Caco-2 (cell line): ENCODE results near the gene EIF4E2. TPM values are rescaled to one million over a fixed set of nuclear protein-coding genes. Genes with fewer than 3 reads are reported as not detected.

Source experiments
- BruUV-seq: library from RNA; stranded (reverse); fragments of 400-500 nt; replicated peaks from 2 replicates; lab custom pipeline; 2021; lab: Mats Ljungman, UMichigan
- CTCF ChIA-PET: fragments of 300-600 bp; sonication (Branson Sonifier 250); formaldehyde crosslinking; loops from one replicate; lab custom pipeline; 2022; ENCODE audit warnings: antibody characterized with exemption; lab: Charles Lee
- POLR2A ChIA-PET: fragments of 300-600 bp; sonication (Branson Sonifier 250); formaldehyde crosslinking; loops from one replicate; lab custom pipeline; 2022; ENCODE audit warnings: antibody characterized with exemption; lab: Charles Lee
- DNase-seq, 2 experiments: peaks; one replicate each; pipeline versions ENCODE4 v3.0.0 to v3.0.0-alpha.2; 2020 to 2022
- H3K27me3 ChIP-seq: replicated peaks from 2 replicates; pipeline ENCODE4 v1.6.0; 2011; ENCODE audit warnings: low read length; ENCODE audit not compliant: control insufficient read depth, insufficient read depth
- H3K36me3 ChIP-seq: 2 replicates; pipeline ENCODE4 v1.5.1; 2011; ENCODE audit warnings: low read length; ENCODE audit not compliant: control insufficient read depth, insufficient read depth
- H3K4me1 ChIP-seq: fragments of 250-450 bp; sonication (Bioruptor Pico); 2 replicates; pipeline ENCODE4 v1.5.1; 2020; ENCODE audit warnings: mild to moderate bottlenecking
- H3K4me3 ChIP-seq: 2 replicates; pipeline ENCODE4 v1.5.1; 2011; ENCODE audit warnings: low read depth, mild to moderate bottlenecking, control low read depth, low read length
- H3K9me3 ChIP-seq: fragments of 250-450 bp; sonication (Bioruptor Pico); 2 replicates; pipeline ENCODE4 v1.5.1; 2020; ENCODE audit warnings: mild to moderate bottlenecking, moderate library complexity
- H3K27ac Mint-ChIP-seq: one replicate; pipeline ENCODE4 v1.8.0; 2022; ENCODE audit warnings: mixed read lengths; ENCODE audit not compliant: unreplicated experiment
- H3K27me3 Mint-ChIP-seq: one replicate; pipeline ENCODE4 v1.8.0; 2022; ENCODE audit warnings: mixed read lengths; ENCODE audit not compliant: insufficient read depth, unreplicated experiment
- H3K36me3 Mint-ChIP-seq: one replicate; pipeline ENCODE4 v1.8.0; 2022; ENCODE audit warnings: mild to moderate bottlenecking, mixed read lengths; ENCODE audit not compliant: insufficient read depth, unreplicated experiment
- H3K4me1 Mint-ChIP-seq: one replicate; pipeline ENCODE4 v1.8.0; 2022; ENCODE audit warnings: low read depth, mixed read lengths; ENCODE audit not compliant: unreplicated experiment
- H3K4me3 Mint-ChIP-seq: one replicate; pipeline ENCODE4 v1.8.0; 2022; ENCODE audit warnings: mild to moderate bottlenecking, moderate library complexity, mixed read lengths; ENCODE audit not compliant: unreplicated experiment
- H3K9me3 Mint-ChIP-seq: one replicate; pipeline ENCODE4 v1.8.0; 2022; ENCODE audit warnings: mixed read lengths; ENCODE audit not compliant: unreplicated experiment
- intact Hi-C: fragments of 100-400 bp; cut with micrococcal nuclease; formaldehyde crosslinking; loops from one replicate; pipeline ENCODE4 v1.10.0; 2022; ENCODE audit not compliant: unreplicated experiment
- total RNA-seq: library from RNA; stranded (reverse); gene quantifications from 2 replicates; pipeline ENCODE4 v1.2.3, GENCODE V29; 2022
- TF ChIP-seq, protein P1 (sequence below), 2 experiments: fragments of 200-600 bp in 1 of 2; IDR thresholded peaks; 1 replicate in 1 of 2; 2 replicates in 1 of 2; pipeline versions ENCODE4 v1.5.1 to v1.8.0; 2011 to 2022; ENCODE audit warnings: antibody characterized with exemption in 1 of 2, control low read depth in 1 of 2, inconsistent platforms in 1 of 2, low read depth in 1 of 2, low read length in 1 of 2, mild to moderate bottlenecking in 1 of 2, moderate library complexity in 1 of 2; ENCODE audit not compliant: insufficient read depth in 1 of 2, severe bottlenecking in 1 of 2, unreplicated experiment in 1 of 2

EIF4E2 gene
- total RNA-seq, 1 experiment from 2014 or later = 57.2 TPM

DNA sequence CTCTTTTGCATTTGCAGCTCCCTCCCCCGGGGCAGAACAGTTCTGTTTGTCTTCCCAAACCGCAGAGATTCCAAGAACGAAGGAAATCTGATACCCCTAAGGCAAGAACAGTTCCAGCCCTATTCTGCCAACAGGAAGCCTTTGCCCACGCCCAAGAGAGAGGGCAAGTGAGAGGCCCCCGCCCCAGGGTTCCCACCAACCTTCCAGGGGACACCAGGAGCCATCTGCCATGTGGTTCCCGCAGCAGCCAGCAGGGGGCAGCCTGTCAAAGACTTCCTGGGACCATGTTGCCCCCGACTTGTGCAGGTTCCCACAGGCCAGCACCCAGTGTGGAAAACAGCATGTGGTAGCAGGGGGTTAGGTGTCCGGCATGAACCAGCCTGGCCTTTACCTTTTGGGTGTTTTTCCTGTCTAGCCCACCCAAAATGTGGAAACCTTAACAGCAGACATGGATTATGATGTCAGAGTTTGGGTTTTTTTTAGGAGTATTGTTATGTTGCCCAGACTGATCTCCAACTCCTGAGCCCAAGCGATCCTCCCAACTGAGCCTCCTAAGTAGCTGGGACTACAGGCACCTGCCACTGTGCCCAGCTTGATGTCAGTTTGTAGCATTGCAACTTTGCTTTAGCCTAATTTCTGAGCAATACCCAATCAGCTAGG lies 61.2 kb downstream of the EIF4E2 start:
- Mint-ChIP-seq H3K27ac (no peak overlapping the region), H3K4me3 (no peak overlapping the region), H3K36me3 (no peaks in the 10 kb centered on the region), H3K9me3 (no peaks in the 10 kb centered on the region), H3K27me3 (no peaks in the 10 kb centered on the region), H3K4me1 (no peaks in the 10 kb centered on the region)
- TF ChIP-seq, protein P1, sequence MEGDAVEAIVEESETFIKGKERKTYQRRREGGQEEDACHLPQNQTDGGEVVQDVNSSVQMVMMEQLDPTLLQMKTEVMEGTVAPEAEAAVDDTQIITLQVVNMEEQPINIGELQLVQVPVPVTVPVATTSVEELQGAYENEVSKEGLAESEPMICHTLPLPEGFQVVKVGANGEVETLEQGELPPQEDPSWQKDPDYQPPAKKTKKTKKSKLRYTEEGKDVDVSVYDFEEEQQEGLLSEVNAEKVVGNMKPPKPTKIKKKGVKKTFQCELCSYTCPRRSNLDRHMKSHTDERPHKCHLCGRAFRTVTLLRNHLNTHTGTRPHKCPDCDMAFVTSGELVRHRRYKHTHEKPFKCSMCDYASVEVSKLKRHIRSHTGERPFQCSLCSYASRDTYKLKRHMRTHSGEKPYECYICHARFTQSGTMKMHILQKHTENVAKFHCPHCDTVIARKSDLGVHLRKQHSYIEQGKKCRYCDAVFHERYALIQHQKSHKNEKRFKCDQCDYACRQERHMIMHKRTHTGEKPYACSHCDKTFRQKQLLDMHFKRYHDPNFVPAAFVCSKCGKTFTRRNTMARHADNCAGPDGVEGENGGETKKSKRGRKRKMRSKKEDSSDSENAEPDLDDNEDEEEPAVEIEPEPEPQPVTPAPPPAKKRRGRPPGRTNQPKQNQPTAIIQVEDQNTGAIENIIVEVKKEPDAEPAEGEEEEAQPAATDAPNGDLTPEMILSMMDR (IDR thresholded peaks at IDR 0.05; ENCODE audit: insufficient read depth in 1 of 2, low read depth in 1 of 2, low read length in 1 of 2, severe bottlenecking in 1 of 2, unreplicated experiment in 1 of 2) = peak; percentile 66 to 75
- Histone ChIP-seq H3K27me3 (no peaks in the 10 kb centered on the region), H3K36me3 (no peaks in the 10 kb centered on the region), H3K9me3 (no peaks in the 10 kb centered on the region), H3K4me3 (no peak overlapping the region), H3K4me1 (no peaks in the 10 kb centered on the region)
- intact Hi-C loops = no loop called here
- peak; percentile 53 to 58 for DNase-seq
- ChIA-PET POLR2A (no interaction called here), CTCF (no interaction called here)
- BruUV-seq = no TSS peak

DNA sequence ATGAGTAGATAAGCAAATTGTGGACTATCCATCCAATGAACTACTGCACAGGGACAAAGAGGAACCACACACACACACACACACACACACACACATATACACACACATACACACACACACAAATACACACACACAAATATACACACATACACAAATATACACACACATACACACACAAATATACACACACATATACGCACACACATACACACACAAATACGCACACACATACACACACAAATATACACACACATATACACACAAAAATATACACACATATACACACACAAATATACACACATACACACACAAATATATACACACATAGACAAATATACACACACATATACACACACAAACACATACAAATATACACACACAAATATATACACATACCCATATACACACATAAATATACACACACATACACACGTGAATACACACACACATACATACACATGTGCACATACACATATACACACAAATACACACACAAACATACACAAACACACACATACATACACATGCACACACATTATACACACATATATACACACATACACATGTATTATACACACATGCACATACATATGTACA lies 63.1 kb downstream of the EIF4E2 start:
- Mint-ChIP-seq H3K27ac (no peak overlapping the region), H3K9me3 (no peaks in the 10 kb centered on the region), H3K4me3 (no peak overlapping the region), H3K4me1 (no peaks in the 10 kb centered on the region), H3K36me3 (no peaks in the 10 kb centered on the region), H3K27me3 (no peaks in the 10 kb centered on the region)
- no peaks in the 10 kb centered on the region for H3K4me1 ChIP-seq
- intact Hi-C loops = no loop called here
- H3K4me3 ChIP-seq = no peak overlapping the region
- ChIA-PET POLR2A (no interaction called here), CTCF (no interaction called here)
- no peaks in the 10 kb centered on the region for H3K36me3 ChIP-seq
- TF ChIP-seq, protein P1 (IDR thresholded peaks at IDR 0.05; ENCODE audit: insufficient read depth in 1 of 2, low read depth in 1 of 2, low read length in 1 of 2, severe bottlenecking in 1 of 2, unreplicated experiment in 1 of 2) = no peak
- no peaks in the 10 kb centered on the region for H3K27me3 ChIP-seq
- DNase-seq = no peak
- no TSS peak for BruUV-seq
- H3K9me3 ChIP-seq = no peaks in the 10 kb centered on the region

DNA sequence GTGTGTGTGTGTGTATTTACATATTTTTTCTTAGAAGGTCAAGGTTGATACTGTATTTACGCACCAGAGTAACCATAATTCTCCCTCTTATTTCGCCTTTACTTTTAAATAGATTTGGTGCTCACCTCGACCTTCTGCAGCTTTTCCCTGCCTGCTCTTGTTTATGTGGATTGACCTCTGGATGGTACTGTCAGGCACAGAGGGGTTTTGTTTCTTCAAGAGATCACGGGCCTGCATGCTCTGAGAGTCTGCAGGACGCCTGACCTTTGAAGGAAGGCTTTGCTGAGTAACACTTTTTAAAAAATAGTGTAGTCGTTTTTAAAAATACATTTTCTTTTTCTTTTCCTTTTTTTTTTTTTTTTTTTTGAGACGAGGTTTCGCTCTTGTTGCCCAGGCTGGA lies 64.8 kb downstream of the EIF4E2 start:
- no peaks in the 10 kb centered on the region for H3K9me3 Mint-ChIP-seq
- H3K27ac Mint-ChIP-seq = no peak overlapping the region
- H3K4me1 Mint-ChIP-seq = no peaks in the 10 kb centered on the region
- TF ChIP-seq, protein P1 (IDR thresholded peaks at IDR 0.05; ENCODE audit: insufficient read depth in 1 of 2, low read depth in 1 of 2, low read length in 1 of 2, severe bottlenecking in 1 of 2, unreplicated experiment in 1 of 2) = no peak
- Histone ChIP-seq H3K4me3 (no peak overlapping the region), H3K27me3 (no peaks in the 10 kb centered on the region), H3K9me3 (no peaks in the 10 kb centered on the region), H3K4me1 (no peaks in the 10 kb centered on the region), H3K36me3 (no peaks in the 10 kb centered on the region)
- CTCF ChIA-PET = no interaction called here
- H3K27me3 Mint-ChIP-seq = no peaks in the 10 kb centered on the region
- no peak overlapping the region for H3K4me3 Mint-ChIP-seq
- POLR2A ChIA-PET = no interaction called here
- no peaks in the 10 kb centered on the region for H3K36me3 Mint-ChIP-seq
- DNase-seq = no peak
- no TSS peak for BruUV-seq
- intact Hi-C loops = no loop called here

Other genes with a start within 250 kb of the EIF4E2 start
- 4.9 and 5.8 TPM in 2 replicates for gene ALPP, start 171.9 kb upstream of the EIF4E2 start, total RNA-seq
- gene ALPG, start 143.8 kb upstream of the EIF4E2 start, total RNA-seq = 1.9 and 2.5 TPM in 2 replicates
- gene ALPI, start 94.5 kb upstream of the EIF4E2 start, total RNA-seq = 4.4 and 5.3 TPM in 2 replicates
- gene ECEL1, start 62.9 kb upstream of the EIF4E2 start, total RNA-seq = 6.4 and 8.9 TPM in 2 replicates
- gene PRSS56, start 30.3 kb upstream of the EIF4E2 start, total RNA-seq = not detected in 2 replicates
- gene CHRND, start 24.5 kb upstream of the EIF4E2 start, total RNA-seq = not detected in 2 replicates
- gene CHRNG, start 11.0 kb upstream of the EIF4E2 start, total RNA-seq = not detected in 2 replicates
- gene TIGD1, start 132 bp upstream of the EIF4E2 start, total RNA-seq = 4.4 TPM in 2 replicates
- 4.1 and 4.2 TPM in 2 replicates for gene EFHD1, start 82.9 kb downstream of the EIF4E2 start, total RNA-seq
- 39.0 and 40.4 TPM in 2 replicates for gene GIGYF2, start 146.6 kb downstream of the EIF4E2 start, total RNA-seq
- gene KCNJ13, start 225.9 kb downstream of the EIF4E2 start, total RNA-seq = 0.23 and 0.59 TPM in 2 replicates